Stimulated activated effector memory CD8-positive, alpha-beta T cell treated with anti-CD3 and anti-CD28 coated beads, Interleukin-12 subunit alpha, Interleukin-12 subunit beta, amount 100 ng/mL, for 72 hours (primary cell): ENCODE data around the gene HOXA1.

Source experiments
- ATAC-seq: fragments of 150-1000 bp; cut with Tn5 transposase; 2 replicates; pipeline ENCODE4 v1.10.0; 2021
- DNase-seq, 2 donors: peaks; one replicate each; pipeline ENCODE4 v3.0.0; 2021 to 2022; ENCODE audit warnings: low spot score in 2 of 2
- H3K27ac Mint-ChIP-seq: one replicate; pipeline ENCODE4 v1.8.0; 2022; ENCODE audit warnings: mild to moderate bottlenecking, mixed read lengths
- H3K36me3 Mint-ChIP-seq: one replicate; pipeline ENCODE4 v1.8.0; 2022; ENCODE audit warnings: mild to moderate bottlenecking, mixed read lengths
- H3K4me1 Mint-ChIP-seq: one replicate; pipeline ENCODE4 v1.8.0; 2022; ENCODE audit warnings: mixed read lengths
- H3K4me3 Mint-ChIP-seq: one replicate; pipeline ENCODE4 v1.8.0; 2022; ENCODE audit warnings: mild to moderate bottlenecking, mixed read lengths
- H3K9me3 Mint-ChIP-seq: one replicate; pipeline ENCODE4 v1.8.0; 2022; ENCODE audit warnings: mixed read lengths

Gene HOXA1

DNA sequence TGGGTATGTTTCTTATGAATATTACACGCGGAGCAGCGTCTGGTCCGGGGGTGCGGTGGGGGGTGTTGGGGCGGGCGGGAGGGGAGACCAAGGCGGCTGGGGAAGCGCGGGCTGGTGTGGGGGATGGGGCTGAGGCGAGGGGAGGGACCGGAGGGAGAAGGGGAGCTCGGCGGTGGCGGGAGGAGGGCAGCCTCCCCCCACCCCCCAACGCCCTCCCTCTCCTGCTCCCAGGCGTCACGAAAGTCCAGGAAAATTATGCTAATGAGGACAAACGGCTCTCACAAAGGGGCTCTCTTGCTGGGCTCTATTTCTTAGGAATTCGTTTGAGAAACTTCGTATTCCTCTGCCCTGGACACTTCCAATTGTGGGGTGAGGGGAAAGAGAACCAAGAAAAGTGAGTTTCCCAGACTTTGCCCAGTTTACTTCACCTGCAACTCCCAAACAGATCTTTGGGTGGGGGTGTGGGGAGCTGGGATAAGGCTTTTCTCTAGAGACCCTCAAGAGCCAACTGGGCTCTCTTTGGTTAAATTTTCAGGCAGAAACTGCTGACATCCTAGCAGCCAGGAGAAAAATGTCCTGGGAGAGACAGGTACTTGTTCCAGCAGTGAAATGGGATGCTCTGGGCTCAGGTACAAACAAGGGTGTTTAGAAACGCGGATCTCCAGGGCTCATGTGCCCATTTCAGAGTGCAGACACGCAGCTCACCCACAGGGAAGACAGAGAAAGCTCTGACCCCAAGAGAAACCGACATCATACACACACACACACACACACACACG, 18.4 kb upstream of the HOXA1 start:
- DNase-seq (no peak), ATAC-seq (no peak)
- Mint-ChIP-seq H3K4me1 (no peaks in the 10 kb centered on the region), H3K36me3 (no peaks in the 10 kb centered on the region), H3K9me3 (no peaks in the 10 kb centered on the region), H3K4me3 (no peak overlapping the region), H3K27ac (no peak overlapping the region)

DNA sequence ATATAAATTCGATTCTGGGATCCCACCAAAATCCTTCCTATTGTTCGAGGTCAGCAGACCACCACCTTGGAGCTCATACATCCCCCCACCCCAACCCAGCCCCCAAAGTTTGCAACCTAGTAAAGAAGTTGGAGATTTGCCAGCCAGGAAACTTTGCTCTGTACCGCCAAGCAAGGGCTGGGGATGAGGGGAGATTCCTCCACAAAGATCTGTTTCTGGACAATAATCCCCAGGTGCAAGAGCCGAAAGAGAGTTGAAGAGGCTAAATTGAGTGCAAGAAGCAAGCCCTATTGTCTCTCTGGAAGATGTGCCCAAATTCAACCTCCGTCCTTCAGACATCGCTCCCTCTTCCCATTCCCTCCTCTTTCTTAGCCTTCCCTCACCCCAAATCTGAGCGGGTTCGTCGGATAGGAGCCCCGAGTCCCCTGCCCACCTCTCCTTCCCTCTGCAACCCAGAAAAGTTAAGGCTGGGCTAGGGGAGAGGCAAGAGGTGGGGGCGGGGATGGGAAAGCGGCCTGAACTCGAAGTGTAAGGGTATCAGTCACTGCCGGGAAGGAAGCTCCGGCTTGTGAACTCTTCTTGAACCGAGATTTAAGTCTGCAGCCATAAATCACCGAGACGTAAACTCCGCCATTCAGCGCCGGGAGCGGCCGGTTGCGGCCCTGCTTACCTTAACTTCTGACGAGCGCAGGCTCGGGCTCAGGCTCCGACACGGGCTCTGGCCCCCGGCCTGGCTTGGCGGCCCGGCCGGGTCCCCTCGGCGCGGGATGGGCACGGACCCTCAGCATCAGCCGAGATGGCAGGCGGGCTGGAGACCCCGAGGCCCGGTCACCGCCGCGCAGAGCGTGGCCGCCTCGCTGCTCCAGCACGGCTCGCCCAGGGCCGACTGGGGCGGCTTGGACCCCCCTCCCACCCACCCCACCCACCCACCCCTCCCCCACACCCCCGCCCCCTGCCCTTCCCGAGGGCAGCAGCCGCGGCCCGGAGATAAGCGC, 17.5 kb upstream of the HOXA1 start:
- ATAC-seq (no peak), DNase-seq (no peak)
- Mint-ChIP-seq H3K9me3 (no peaks in the 10 kb centered on the region), H3K27ac (no peak overlapping the region), H3K36me3 (no peaks in the 10 kb centered on the region), H3K4me1 (no peaks in the 10 kb centered on the region), H3K4me3 (no peak overlapping the region)

DNA sequence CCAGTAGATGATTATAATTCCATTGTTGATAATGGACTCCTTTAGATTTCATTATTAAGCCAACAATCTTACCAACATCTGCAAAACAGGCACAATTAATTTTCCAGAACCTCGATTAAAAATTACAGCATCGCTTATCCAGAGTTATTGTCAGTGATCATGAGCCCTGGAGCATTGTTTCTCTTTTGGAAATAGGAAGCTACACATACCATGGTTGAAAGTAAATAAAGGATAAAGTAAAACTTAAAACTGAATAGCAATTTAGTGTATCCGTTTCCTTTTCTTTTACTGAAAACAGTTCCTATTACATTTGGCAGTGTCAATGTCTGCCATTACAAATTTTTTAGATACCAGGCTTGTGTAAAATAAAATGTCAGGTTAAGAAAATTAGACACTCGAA, 16.6 kb upstream of the HOXA1 start:
- Mint-ChIP-seq H3K36me3 (no peaks in the 10 kb centered on the region), H3K4me1 (no peaks in the 10 kb centered on the region), H3K27ac (no peak overlapping the region), H3K4me3 (no peak overlapping the region), H3K9me3 (no peaks in the 10 kb centered on the region)
- DNase-seq (no peak), ATAC-seq (no peak)

GRCh38 chr7:27111751-27112277, 16.0 kb upstream of the HOXA1 start:
- Mint-ChIP-seq H3K9me3 (no peaks in the 10 kb centered on the region), H3K4me1 (no peaks in the 10 kb centered on the region), H3K4me3 (no peak overlapping the region), H3K36me3 (no peaks in the 10 kb centered on the region), H3K27ac (no peak overlapping the region)
- ATAC-seq (no peak), DNase-seq (no peak)

GRCh38 chr7:27111042-27111750, 15.4 kb upstream of the HOXA1 start:
- ATAC-seq: no peak
- Mint-ChIP-seq H3K27ac (no peak overlapping the region), H3K4me3 (no peak overlapping the region), H3K36me3 (no peaks in the 10 kb centered on the region), H3K4me1 (no peaks in the 10 kb centered on the region), H3K9me3 (no peaks in the 10 kb centered on the region)
- no peak for DNase-seq

GRCh38 chr7:27110186-27111031, 14.6 kb upstream of the HOXA1 start:
- H3K36me3 Mint-ChIP-seq: no peaks in the 10 kb centered on the region
- H3K4me3 Mint-ChIP-seq: no peak overlapping the region
- H3K9me3 Mint-ChIP-seq: no peaks in the 10 kb centered on the region
- no peak overlapping the region for H3K27ac Mint-ChIP-seq
- no peak for DNase-seq
- ATAC-seq: no peak
- H3K4me1 Mint-ChIP-seq: no peaks in the 10 kb centered on the region

DNA sequence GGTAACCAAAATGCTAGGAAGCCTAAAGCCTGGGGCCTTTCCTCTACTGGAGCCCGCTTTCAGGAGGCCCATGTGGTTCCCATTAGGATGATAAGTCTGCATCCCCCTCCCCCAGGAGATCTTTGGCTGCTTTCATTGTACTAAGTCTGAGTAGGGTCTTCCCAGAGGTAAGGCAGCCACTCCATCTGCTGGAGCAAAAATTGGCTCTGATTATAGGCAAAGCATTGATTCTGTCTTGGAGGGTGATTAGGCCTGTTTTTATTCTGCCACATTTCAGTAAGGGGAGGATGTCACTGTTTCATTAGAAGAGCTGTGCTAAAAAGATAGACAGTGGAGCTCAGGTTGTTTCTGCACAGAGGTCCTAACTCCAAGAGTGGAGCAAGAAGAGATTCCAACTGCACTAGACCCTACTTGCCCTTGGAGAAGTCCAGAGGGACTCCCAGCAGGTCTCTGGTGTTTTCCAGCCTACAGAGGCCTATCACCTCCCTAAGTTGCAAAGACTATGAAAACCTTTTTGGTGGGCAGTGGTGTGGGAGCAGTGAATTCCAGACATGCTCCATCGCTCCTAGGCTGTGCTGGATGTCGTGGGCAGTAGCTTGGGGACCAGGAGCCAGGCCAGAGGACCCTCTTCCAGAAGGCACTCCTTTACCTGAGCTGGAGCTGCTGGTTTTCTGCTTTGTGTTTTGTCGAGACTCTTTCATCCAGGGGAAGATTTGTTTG, 13.8 kb upstream of the HOXA1 start:
- Mint-ChIP-seq H3K4me3 (no peak overlapping the region), H3K4me1 (no peaks in the 10 kb centered on the region), H3K9me3 (no peaks in the 10 kb centered on the region), H3K36me3 (no peaks in the 10 kb centered on the region), H3K27ac (no peak overlapping the region)
- no peak for ATAC-seq
- DNase-seq: no peak

DNA sequence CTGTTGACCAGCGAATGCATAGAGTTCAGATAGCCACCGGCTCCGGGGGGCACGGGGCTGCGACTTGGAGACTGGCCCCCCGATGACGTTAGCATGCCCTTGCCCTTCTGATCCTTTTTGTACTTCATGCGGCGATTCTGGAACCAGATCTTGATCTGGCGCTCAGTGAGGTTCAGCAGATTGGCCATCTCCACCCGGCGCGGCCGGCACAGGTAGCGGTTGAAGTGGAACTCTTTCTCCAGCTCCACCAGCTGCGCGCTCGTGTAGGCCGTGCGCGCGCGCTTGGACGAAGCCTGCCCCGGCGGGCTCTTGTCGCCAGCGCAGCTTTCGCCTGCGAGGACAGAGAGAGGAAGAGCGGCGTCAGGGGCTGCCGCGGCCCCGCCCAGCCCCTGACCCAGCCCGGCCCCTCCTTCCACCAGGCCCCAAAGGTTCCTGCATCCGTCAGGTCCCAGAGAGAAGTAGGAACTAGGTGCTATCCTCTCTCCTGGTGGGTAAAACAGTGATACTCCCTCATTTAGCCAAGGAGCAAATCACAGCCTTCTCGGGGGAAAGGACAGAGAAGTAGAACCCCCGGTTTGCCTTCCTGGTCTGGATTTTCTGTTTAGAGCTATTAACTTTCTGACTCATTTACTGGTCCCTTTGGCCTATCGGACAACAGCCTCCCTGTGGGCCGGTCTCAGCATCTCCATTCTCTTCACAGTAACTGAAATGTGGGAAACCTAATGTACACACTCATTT, 12.8 kb upstream of the HOXA1 start:
- Mint-ChIP-seq H3K4me1 (peaks cover 7% of the 10 kb centered on the region), H3K36me3 (no peaks in the 10 kb centered on the region), H3K4me3 (no peak overlapping the region), H3K9me3 (no peaks in the 10 kb centered on the region), H3K27ac (no peak overlapping the region)
- DNase-seq (no peak), ATAC-seq (no peak)

DNA sequence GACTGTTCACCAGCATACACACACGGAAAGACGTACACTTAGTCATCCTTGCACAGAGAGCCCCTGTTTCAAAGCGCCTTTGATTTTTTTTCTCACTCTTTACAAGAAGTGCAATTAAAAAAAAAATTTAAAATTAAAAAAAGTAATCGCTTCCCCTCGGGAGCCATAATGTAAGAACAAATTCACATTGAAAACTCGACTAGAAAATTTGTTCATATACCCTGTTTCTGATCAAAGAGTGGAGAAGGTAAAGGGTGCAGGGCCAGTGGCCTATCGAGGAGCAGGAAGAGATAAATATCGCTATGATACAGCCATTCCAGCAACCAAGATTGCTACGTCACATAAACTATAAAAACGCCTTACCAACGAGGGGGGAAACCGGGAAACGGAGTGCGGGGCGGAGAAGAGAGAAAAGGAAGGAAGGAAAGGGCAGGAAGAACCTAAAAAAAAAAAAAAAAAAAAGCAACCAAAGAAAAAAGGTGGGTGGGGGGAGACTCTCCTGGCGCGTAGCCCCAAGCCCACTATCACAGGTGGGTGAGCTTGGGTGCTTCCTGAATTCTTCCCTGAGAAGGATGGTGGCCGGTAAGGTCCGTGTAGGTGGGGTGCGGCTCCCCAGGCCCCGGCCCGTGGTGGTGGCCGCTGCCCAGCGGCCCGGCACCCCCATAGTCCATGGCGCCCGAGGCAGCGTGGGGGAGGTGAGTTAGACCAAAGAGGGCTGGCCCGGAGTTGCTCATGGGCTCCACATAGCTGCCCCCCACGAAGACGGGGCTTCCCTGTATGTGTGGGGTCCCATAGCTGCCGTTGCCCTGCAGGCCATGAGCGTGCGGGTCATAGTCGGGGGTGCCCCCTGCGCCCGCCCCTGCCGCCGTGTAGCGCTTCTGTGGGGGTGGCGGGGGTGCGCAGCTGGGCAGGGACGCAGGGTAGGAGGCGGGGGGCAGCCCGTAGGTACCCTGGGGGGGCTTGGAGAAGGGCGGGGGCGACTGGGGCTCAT, 11.9 kb upstream of the HOXA1 start:
- no peaks in the 10 kb centered on the region for H3K36me3 Mint-ChIP-seq

GRCh38 chr7:27106901-27107240, 11.1 kb upstream of the HOXA1 start:
- peaks cover 2% of the 10 kb centered on the region for H3K36me3 Mint-ChIP-seq

More for the DNA sequence above, 11.9 kb upstream of the HOXA1 start:
- DNase-seq: no peak
- Mint-ChIP-seq H3K9me3 (no peaks in the 10 kb centered on the region), H3K4me1 (peaks cover 16% of the 10 kb centered on the region), H3K4me3 (no peak overlapping the region), H3K27ac (no peak overlapping the region)
- no peak for ATAC-seq

GRCh38 chr7:27106181-27106900, 10.5 kb upstream of the HOXA1 start:
- H3K9me3 Mint-ChIP-seq: no peaks in the 10 kb centered on the region
- DNase-seq (no peak), ATAC-seq (no peak)
- H3K4me3 Mint-ChIP-seq: no peak overlapping the region
- peaks cover 28% of the 10 kb centered on the region for H3K4me1 Mint-ChIP-seq
- peaks cover 7% of the 10 kb centered on the region for H3K36me3 Mint-ChIP-seq
- no peak overlapping the region for H3K27ac Mint-ChIP-seq

More at GRCh38 chr7:27106901-27107240, 11.1 kb upstream of the HOXA1 start:
- DNase-seq (no peak), ATAC-seq (no peak)
- H3K4me1 Mint-ChIP-seq: peaks cover 23% of the 10 kb centered on the region
- no peak overlapping the region for H3K27ac Mint-ChIP-seq
- H3K9me3 Mint-ChIP-seq: no peaks in the 10 kb centered on the region
- H3K4me3 Mint-ChIP-seq: no peak overlapping the region
